HepG2 (cell line): ENCODE data around the gene PCDHGA2. TPM values are rescaled to one million over a fixed set of nuclear protein-coding genes. Genes with fewer than 3 reads are reported as not detected.

ENCODE experiments used
- ATM ChIP-seq: fragments of 450-650 bp; IDR thresholded peaks from 2 replicates; pipeline ENCODE4 v1.7.1; 2017; ENCODE audit warnings: mild to moderate bottlenecking, borderline replicate concordance
- EP300 ChIP-seq, 3 experiments: sonication (generic) in 1 of 3; formaldehyde crosslinking in 1 of 3; IDR thresholded peaks; 2 replicates each; pipeline versions ENCODE4 v1.5.1 to v1.6.1; 2011 to 2020; ENCODE audit warnings: low read depth in 2 of 3, low read length in 2 of 3, borderline replicate concordance in 1 of 3, improper control_type of control experiment in 1 of 3, mild to moderate bottlenecking in 1 of 3, missing genetic modification reagents in 1 of 3, moderate library complexity in 1 of 3
- EZH2 ChIP-seq: conservative IDR thresholded peaks from 2 replicates; pipeline ENCODE4 v1.6.1; 2012; ENCODE audit warnings: mild to moderate bottlenecking, low read depth, low read length, moderate library complexity
- FLYWCH1 ChIP-seq: sonication (generic); formaldehyde crosslinking; IDR thresholded peaks from 2 replicates; pipeline ENCODE4 v1.8.1; 2023; ENCODE audit warnings: mild to moderate bottlenecking, missing genetic modification reagents
- HES4 ChIP-seq: sonication (generic); formaldehyde crosslinking; IDR thresholded peaks from 2 replicates; pipeline ENCODE4 v1.9.0; 2021; ENCODE audit warnings: mild to moderate bottlenecking, missing genetic modification reagents, borderline replicate concordance
- KAT7 ChIP-seq: IDR thresholded peaks from 2 replicates; pipeline ENCODE4 v1.6.1; 2018; ENCODE audit warnings: borderline replicate concordance, missing compliant biosample characterization
- KDM3A ChIP-seq: IDR thresholded peaks from 2 replicates; pipeline ENCODE4 v1.6.1; 2018; ENCODE audit warnings: low read depth, missing compliant biosample characterization
- KDM4B ChIP-seq: sonication (generic); formaldehyde crosslinking; IDR thresholded peaks from 2 replicates; pipeline ENCODE4 v1.4.0; 2020; ENCODE audit warnings: missing genetic modification reagents
- KMT2A ChIP-seq: sonication (generic); formaldehyde crosslinking; IDR thresholded peaks from 2 replicates; pipeline ENCODE4 v1.4.0; 2020; ENCODE audit warnings: missing genetic modification reagents
- MEIS1 ChIP-seq: sonication (generic); formaldehyde crosslinking; IDR thresholded peaks from 2 replicates; pipeline ENCODE4 v1.9.0; 2021; ENCODE audit warnings: mild to moderate bottlenecking, missing genetic modification reagents, moderate library complexity, borderline replicate concordance
- MXI1 ChIP-seq: IDR thresholded peaks from 3 replicates; pipeline ENCODE4 v1.6.1; 2012; ENCODE audit warnings: low read depth, low read length, inconsistent platforms, borderline replicate concordance
- ZNF12 ChIP-seq: sonication (generic); formaldehyde crosslinking; IDR thresholded peaks from 2 replicates; pipeline ENCODE4 v1.5.0; 2020; ENCODE audit warnings: missing genetic modification reagents
- ZNF256 ChIP-seq: sonication (generic); formaldehyde crosslinking; conservative IDR thresholded peaks from 2 replicates; pipeline ENCODE4 v1.4.0; 2020; ENCODE audit warnings: missing genetic modification reagents
- ZNF326 ChIP-seq: sonication (generic); formaldehyde crosslinking; IDR thresholded peaks from 2 replicates; pipeline ENCODE4 v1.4.0; 2020; ENCODE audit warnings: missing genetic modification reagents, borderline replicate concordance
- ZNF605 ChIP-seq: sonication (generic); formaldehyde crosslinking; IDR thresholded peaks from 2 replicates; pipeline ENCODE4 v1.8.0; 2022; ENCODE audit warnings: mild to moderate bottlenecking, missing genetic modification reagents
- ZNF737 ChIP-seq: sonication (generic); formaldehyde crosslinking; IDR thresholded peaks from 2 replicates; pipeline ENCODE4 v1.5.0; 2020; ENCODE audit warnings: missing genetic modification reagents, mild to moderate bottlenecking, borderline replicate concordance
- polyA plus RNA-seq, 8 experiments: library from polyadenylated mRNA; depleted of rRNA in 3 of 8; stranded (reverse) in 7 of 8; unstranded in 1 of 8; fragments of >200 nt; fragmentation: Illumina TruSeq in 4 of 8; extraction: Trizol in 4 of 8; gene quantifications; 2 replicates each; pipeline versions ENCODE4 v1.2.1 to v1.2.3, GENCODE V29; 2011 to 2016; ENCODE audit warnings: low read depth in 4 of 8, missing spikeins in 1 of 8, mixed read lengths in 1 of 8; ENCODE audit not compliant: insufficient read depth in 1 of 8
- total RNA-seq, 5 experiments: library from RNA; depleted of rRNA; stranded (reverse); fragments of >200 nt; fragmentation: Illumina TruSeq; extraction: Trizol; gene quantifications; 2 replicates each; pipeline ENCODE4 v1.2.3, GENCODE V29; 2016; ENCODE audit warnings: low read depth in 1 of 5
- TF ChIP-seq, protein P1 (sequence below): fragments of 450-650 bp; IDR thresholded peaks from 2 replicates; pipeline ENCODE4 v1.6.1; 2017; ENCODE audit warnings: mild to moderate bottlenecking
- TF ChIP-seq, protein P2 (sequence below): IDR thresholded peaks from 2 replicates; pipeline ENCODE4 v1.4.0; 2020; ENCODE audit warnings: mild to moderate bottlenecking, missing genetic modification reagents
- TF ChIP-seq, protein P3 (sequence below): sonication (generic); formaldehyde crosslinking; IDR thresholded peaks from 2 replicates; pipeline ENCODE4 v1.5.0; 2020; ENCODE audit warnings: missing genetic modification reagents

Gene PCDHGA2
- total and polyA plus RNA-seq, 2 of the 13 experiments (the other 11 are each of a cell fraction or from before 2014, with no cell fraction given): 0.04 to 0.11 TPM

DNA sequence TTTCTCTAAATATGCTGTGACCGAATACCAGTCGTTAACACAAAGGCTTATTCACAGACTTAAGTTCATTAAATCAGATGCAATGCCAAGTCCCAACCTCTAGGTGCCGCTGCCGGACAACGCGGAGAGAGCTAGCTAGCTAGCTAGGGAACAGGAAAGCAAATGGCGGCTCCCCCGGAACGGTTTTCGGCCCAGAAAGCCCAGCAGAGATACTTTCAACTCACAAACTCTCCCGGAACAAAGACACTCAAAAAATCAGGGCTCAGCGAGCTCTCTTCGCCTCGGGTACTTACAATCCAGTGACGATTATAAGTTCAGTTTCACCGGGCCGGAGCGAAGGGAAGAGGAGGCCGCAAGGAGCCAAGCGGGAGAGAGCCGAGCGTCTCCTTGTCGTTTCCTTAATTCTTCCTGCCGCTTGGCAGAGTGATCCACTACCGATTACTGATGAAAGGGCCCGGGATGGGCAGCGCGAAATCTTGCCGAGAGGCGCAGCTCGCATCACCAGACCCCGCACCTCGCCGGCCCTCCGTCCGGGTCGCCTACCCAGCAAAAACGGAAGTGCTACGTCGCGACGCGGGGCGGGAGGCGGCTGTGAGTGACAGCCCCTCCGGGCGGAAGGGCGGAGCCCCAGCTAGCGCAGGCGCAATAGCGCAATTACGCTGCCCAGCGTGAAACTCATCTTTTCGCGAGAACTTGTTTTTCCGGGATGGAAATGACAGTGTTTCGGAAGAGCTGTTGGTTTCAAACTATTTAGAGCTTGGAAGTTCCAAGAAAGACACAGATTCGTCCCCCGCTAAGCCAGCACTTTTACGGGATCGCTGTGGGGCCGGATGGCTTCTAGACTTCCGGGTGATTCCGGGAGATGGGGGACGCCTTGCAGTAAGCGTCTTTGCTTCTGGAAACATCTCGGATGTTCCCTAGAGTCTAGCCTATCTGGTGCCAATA, 18.1 kb upstream of the PCDHGA2 start, which contains the start of gene TAF7 (continued):
- TF ChIP-seq ZNF605 (CRISPR knock-in tag) (peak; percentile 88; the same call in 1 of the 2 replicates), EP300 (IDR thresholded peaks at IDR 0.05; ENCODE audit: low read depth in 2 of 2, low read length in 2 of 2) (no peak), EP300 (CRISPR knock-in tag; IDR thresholded peaks at IDR 0.05; ENCODE audit: borderline replicate concordance) (no peak), ATM (no peak), FLYWCH1 (CRISPR knock-in tag) (no peak), EZH2 (no peak), ZNF12 (CRISPR knock-in tag) (no peak; the same call in 1 of the 2 replicates), MXI1 (peak; percentile 26; the same call in 1 of the 3 replicates), ZNF256 (CRISPR knock-in tag) (no peak), KDM3A (CRISPR knock-in tag) (0 out of 2 replicates have a peak, but pooled peaks have one; percentile 41), ZNF737 (CRISPR knock-in tag) (no peak), ZNF326 (no peak), MEIS1 (CRISPR knock-in tag) (peak; percentile 95), HES4 (no peak), KDM4B (peak; percentile 18; the same call in 1 of the 2 replicates), KMT2A (CRISPR knock-in tag) (0 out of 2 replicates have a peak, but pooled peaks have one; percentile 32), KAT7 (CRISPR knock-in tag) (peak; percentile 30; the same call in 1 of the 2 replicates)
- TF ChIP-seq, protein P1, sequence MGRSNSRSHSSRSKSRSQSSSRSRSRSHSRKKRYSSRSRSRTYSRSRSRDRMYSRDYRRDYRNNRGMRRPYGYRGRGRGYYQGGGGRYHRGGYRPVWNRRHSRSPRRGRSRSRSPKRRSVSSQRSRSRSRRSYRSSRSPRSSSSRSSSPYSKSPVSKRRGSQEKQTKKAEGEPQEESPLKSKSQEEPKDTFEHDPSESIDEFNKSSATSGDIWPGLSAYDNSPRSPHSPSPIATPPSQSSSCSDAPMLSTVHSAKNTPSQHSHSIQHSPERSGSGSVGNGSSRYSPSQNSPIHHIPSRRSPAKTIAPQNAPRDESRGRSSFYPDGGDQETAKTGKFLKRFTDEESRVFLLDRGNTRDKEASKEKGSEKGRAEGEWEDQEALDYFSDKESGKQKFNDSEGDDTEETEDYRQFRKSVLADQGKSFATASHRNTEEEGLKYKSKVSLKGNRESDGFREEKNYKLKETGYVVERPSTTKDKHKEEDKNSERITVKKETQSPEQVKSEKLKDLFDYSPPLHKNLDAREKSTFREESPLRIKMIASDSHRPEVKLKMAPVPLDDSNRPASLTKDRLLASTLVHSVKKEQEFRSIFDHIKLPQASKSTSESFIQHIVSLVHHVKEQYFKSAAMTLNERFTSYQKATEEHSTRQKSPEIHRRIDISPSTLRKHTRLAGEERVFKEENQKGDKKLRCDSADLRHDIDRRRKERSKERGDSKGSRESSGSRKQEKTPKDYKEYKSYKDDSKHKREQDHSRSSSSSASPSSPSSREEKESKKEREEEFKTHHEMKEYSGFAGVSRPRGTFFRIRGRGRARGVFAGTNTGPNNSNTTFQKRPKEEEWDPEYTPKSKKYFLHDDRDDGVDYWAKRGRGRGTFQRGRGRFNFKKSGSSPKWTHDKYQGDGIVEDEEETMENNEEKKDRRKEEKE: no peak
- TF ChIP-seq, protein P2, sequence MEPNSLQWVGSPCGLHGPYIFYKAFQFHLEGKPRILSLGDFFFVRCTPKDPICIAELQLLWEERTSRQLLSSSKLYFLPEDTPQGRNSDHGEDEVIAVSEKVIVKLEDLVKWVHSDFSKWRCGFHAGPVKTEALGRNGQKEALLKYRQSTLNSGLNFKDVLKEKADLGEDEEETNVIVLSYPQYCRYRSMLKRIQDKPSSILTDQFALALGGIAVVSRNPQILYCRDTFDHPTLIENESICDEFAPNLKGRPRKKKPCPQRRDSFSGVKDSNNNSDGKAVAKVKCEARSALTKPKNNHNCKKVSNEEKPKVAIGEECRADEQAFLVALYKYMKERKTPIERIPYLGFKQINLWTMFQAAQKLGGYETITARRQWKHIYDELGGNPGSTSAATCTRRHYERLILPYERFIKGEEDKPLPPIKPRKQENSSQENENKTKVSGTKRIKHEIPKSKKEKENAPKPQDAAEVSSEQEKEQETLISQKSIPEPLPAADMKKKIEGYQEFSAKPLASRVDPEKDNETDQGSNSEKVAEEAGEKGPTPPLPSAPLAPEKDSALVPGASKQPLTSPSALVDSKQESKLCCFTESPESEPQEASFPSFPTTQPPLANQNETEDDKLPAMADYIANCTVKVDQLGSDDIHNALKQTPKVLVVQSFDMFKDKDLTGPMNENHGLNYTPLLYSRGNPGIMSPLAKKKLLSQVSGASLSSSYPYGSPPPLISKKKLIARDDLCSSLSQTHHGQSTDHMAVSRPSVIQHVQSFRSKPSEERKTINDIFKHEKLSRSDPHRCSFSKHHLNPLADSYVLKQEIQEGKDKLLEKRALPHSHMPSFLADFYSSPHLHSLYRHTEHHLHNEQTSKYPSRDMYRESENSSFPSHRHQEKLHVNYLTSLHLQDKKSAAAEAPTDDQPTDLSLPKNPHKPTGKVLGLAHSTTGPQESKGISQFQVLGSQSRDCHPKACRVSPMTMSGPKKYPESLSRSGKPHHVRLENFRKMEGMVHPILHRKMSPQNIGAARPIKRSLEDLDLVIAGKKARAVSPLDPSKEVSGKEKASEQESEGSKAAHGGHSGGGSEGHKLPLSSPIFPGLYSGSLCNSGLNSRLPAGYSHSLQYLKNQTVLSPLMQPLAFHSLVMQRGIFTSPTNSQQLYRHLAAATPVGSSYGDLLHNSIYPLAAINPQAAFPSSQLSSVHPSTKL (CRISPR knock-in tag): peak; percentile 11
- TF ChIP-seq, protein P3, sequence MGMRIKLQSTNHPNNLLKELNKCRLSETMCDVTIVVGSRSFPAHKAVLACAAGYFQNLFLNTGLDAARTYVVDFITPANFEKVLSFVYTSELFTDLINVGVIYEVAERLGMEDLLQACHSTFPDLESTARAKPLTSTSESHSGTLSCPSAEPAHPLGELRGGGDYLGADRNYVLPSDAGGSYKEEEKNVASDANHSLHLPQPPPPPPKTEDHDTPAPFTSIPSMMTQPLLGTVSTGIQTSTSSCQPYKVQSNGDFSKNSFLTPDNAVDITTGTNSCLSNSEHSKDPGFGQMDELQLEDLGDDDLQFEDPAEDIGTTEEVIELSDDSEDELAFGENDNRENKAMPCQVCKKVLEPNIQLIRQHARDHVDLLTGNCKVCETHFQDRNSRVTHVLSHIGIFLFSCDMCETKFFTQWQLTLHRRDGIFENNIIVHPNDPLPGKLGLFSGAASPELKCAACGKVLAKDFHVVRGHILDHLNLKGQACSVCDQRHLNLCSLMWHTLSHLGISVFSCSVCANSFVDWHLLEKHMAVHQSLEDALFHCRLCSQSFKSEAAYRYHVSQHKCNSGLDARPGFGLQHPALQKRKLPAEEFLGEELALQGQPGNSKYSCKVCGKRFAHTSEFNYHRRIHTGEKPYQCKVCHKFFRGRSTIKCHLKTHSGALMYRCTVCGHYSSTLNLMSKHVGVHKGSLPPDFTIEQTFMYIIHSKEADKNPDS (CRISPR knock-in tag): no peak
